H1 (cell line): ENCODE results near the gene ADAMTS8. TPM values are rescaled to one million over a fixed set of nuclear protein-coding genes. Genes with fewer than 3 reads are reported as not detected.

Experiments used
- ASH2L ChIP-seq: fragments of 200-600, 300-600 bp; sonication (generic); IDR thresholded peaks from one replicate; pipeline ENCODE4 v1.7.1; 2017; ENCODE audit warnings: low read length
- ATF2 ChIP-seq: IDR thresholded peaks from 2 replicates; pipeline ENCODE4 v1.6.1; 2012; ENCODE audit warnings: low read length, inconsistent platforms
- CREB1 ChIP-seq: IDR thresholded peaks from 2 replicates; pipeline ENCODE4 v1.6.1; 2012; ENCODE audit warnings: inconsistent platforms
- FOSL1 ChIP-seq: IDR thresholded peaks from 2 replicates; pipeline ENCODE4 v1.6.1; 2011; ENCODE audit warnings: mild to moderate bottlenecking, low read depth, low read length, moderate library complexity; ENCODE audit not compliant: insufficient read depth
- RAD21 ChIP-seq, 2 experiments: IDR thresholded peaks in 1 of 2; conservative IDR thresholded peaks in 1 of 2; 2 replicates each; pipeline ENCODE4 v1.6.1; 2011; ENCODE audit warnings: low read depth in 2 of 2, low read length in 2 of 2, improper control_type of control experiment in 1 of 2, inconsistent platforms in 1 of 2, mild to moderate bottlenecking in 1 of 2, moderate library complexity in 1 of 2
- SP4 ChIP-seq: IDR thresholded peaks from 2 replicates; pipeline ENCODE4 v1.6.1; 2012; ENCODE audit warnings: low read length, inconsistent platforms
- polyA plus RNA-seq, 7 experiments: library from polyadenylated mRNA; depleted of rRNA in 3 of 7; stranded (reverse) in 5 of 7; unstranded in 2 of 7; fragments of >200 nt in 5 of 7; fragments of 200-250 nt in 2 of 7; gene quantifications; 1 replicate in 5 of 7; 2 replicates in 1 of 7; 4 replicates in 1 of 7; pipeline versions ENCODE4 v1.2.1 to v1.2.3, GENCODE V29; 2011 to 2013; ENCODE audit warnings: missing spikeins in 2 of 7, mixed read lengths in 2 of 7
- total RNA-seq: library from RNA; stranded (reverse); fragmentation: NEBNext Ultra II Directional; extraction: Animal tissue kit (Norgen Biotek cat#: 25700); gene quantifications from 2 replicates; pipeline ENCODE4 v1.2.1, GENCODE V29; 2021

Gene ADAMTS8
- total and polyA plus RNA-seq, 2 of the 8 experiments (the other 6 are each of a cell fraction or from before 2014, with no cell fraction given), result 9.3 to 16.6 TPM

DNA sequence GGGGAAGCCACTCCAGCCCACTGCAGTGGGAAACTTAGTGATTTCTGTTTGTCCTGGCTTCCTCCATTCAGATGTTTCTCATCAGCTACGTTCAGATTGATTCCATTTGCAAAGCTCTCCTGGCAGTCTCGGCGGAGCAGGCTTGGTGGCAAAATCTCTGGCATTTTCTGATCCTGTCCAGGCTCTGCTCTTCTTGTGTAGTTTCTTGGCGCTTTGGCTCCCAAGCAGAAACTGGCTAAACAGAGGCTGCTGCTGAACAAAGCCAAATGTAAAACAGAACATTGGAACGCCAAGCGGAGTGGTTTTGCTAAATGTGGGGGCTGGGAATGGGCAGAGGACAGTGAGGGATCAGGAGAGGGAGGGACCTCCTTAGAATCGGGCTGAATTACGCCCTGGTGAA, 36.7 kb downstream of the ADAMTS8 start (continued):
- TF ChIP-seq ATF2 (no peak), ASH2L (no peak), CREB1 (no peak), FOSL1 (no peak), SP4 (no peak), RAD21 (IDR thresholded peaks at IDR 0.05 in 1 of 2, conservative IDR thresholded peaks at IDR 0.05 in 1 of 2; ENCODE audit: low read depth in 2 of 2, low read length in 2 of 2) (no peak)
- TF ChIP-seq, all 59 proteins: peak for 0
